Measurements from ENCODE around the gene IRGC.
"Not testable (repeated sequence)": the region's sequence is repeated elsewhere in the genome, so short reads cannot be mapped to it uniquely, and the experiment has no call there.

Gene IRGC

GRCh38 chr19:43715776-43716175, at the start of gene IRGC:
TSS of gene IRGC (plus strand) at chr19:43716076. CDS start at chr19:43718559, 2,483 bp downstream.
- DNase-seq (ENCODE audit: extremely low read depth in 1 of 2, low read depth in 1 of 2): no peak

- DNase-seq (ENCODE audit: extremely low read depth in 1 of 2, low read depth in 1 of 2): no peak
Measured at GRCh38 chr19:43667126-43667875, 48.6 kb upstream of the IRGC start.

GRCh38 chr19:43667876-43668405, 47.9 kb upstream of the IRGC start:
- DNase-seq (ENCODE audit: extremely low read depth in 1 of 2, low read depth in 1 of 2): no peak

GRCh38 chr19:43668406-43669109, 47.3 kb upstream of the IRGC start:
- peak; percentile 81 to 97 for DNase-seq (ENCODE audit: extremely low read depth in 1 of 2, low read depth in 1 of 2)

GRCh38 chr19:43672061-43672679, 43.7 kb upstream of the IRGC start:
- no peak for DNase-seq (ENCODE audit: extremely low read depth in 1 of 2, low read depth in 1 of 2)

GRCh38 chr19:43673637-43674036, 42.2 kb upstream of the IRGC start:
- no peak for DNase-seq (ENCODE audit: extremely low read depth in 1 of 2, low read depth in 1 of 2)

- DNase-seq (ENCODE audit: extremely low read depth in 1 of 2, low read depth in 1 of 2): no peak
Measured at GRCh38 chr19:43674183-43674582, 41.7 kb upstream of the IRGC start.

- no peak for DNase-seq (ENCODE audit: extremely low read depth in 1 of 2, low read depth in 1 of 2)
Measured at GRCh38 chr19:43674596-43674995, 41.3 kb upstream of the IRGC start.

- no peak for DNase-seq (ENCODE audit: extremely low read depth in 1 of 2, low read depth in 1 of 2)
Measured at GRCh38 chr19:43675269-43675879, 40.5 kb upstream of the IRGC start.

- DNase-seq (ENCODE audit: extremely low read depth in 1 of 2, low read depth in 1 of 2): no peak
Measured at GRCh38 chr19:43675906-43676305, 40.0 kb upstream of the IRGC start.

GRCh38 chr19:43678512-43679261, 37.2 kb upstream of the IRGC start:
- DNase-seq (ENCODE audit: extremely low read depth in 1 of 2, low read depth in 1 of 2): no peak

GRCh38 chr19:43681821-43682220, 34.1 kb upstream of the IRGC start:
- DNase-seq (ENCODE audit: extremely low read depth in 1 of 2, low read depth in 1 of 2): no peak

- DNase-seq (ENCODE audit: extremely low read depth in 1 of 2, low read depth in 1 of 2): not testable (repeated sequence)
Measured at GRCh38 chr19:43682269-43682668, 33.6 kb upstream of the IRGC start.

GRCh38 chr19:43682824-43683661, 32.8 kb upstream of the IRGC start:
- DNase-seq (ENCODE audit: extremely low read depth in 1 of 2, low read depth in 1 of 2): no peak

GRCh38 chr19:43683905-43684304, 32.0 kb upstream of the IRGC start:
- no peak for DNase-seq (ENCODE audit: extremely low read depth in 1 of 2, low read depth in 1 of 2)

GRCh38 chr19:43684326-43684725, 31.6 kb upstream of the IRGC start:
- no peak for DNase-seq (ENCODE audit: extremely low read depth in 1 of 2, low read depth in 1 of 2)

GRCh38 chr19:43687660-43687997, 28.2 kb upstream of the IRGC start:
- DNase-seq (ENCODE audit: extremely low read depth in 1 of 2, low read depth in 1 of 2): no peak

- no peak for DNase-seq (ENCODE audit: extremely low read depth in 1 of 2, low read depth in 1 of 2)
Measured at GRCh38 chr19:43688059-43688701, 27.7 kb upstream of the IRGC start.

GRCh38 chr19:43690444-43690843, 25.4 kb upstream of the IRGC start:
- no peak for DNase-seq (ENCODE audit: extremely low read depth in 1 of 2, low read depth in 1 of 2)

Measured in stimulated activated CD8-positive, alpha-beta memory T cell treated with anti-CD3 and anti-CD28 coated beads, Interleukin-7, amount 100 ng/mL, for 48 hours (primary cell).